HepG2 (cell line): Measurements from ENCODE around the gene PCGF2. TPM values are rescaled to one million over a fixed set of nuclear protein-coding genes. Genes with fewer than 3 reads are reported as not detected.
A peak's percentile ranks its signal among the peaks of the same experiment; 100 is the strongest.

ENCODE experiments used
- ETV6 ChIP-seq: sonication (generic); formaldehyde crosslinking; conservative IDR thresholded peaks from 2 replicates; pipeline ENCODE4 v1.4.0; 2020; ENCODE audit warnings: missing genetic modification reagents
- NR2C2 ChIP-seq: sonication (generic); formaldehyde crosslinking; IDR thresholded peaks from 2 replicates; pipeline ENCODE4 v1.4.0; 2020; ENCODE audit warnings: missing genetic modification reagents, mild to moderate bottlenecking, moderate library complexity, borderline replicate concordance
- NR2F6 ChIP-seq, 2 experiments: IDR thresholded peaks; 2 replicates each; pipeline ENCODE4 v1.6.1; 2016; ENCODE audit warnings: antibody characterized with exemption in 1 of 2, mild to moderate bottlenecking in 1 of 2
- ZBTB7B ChIP-seq: sonication (generic); formaldehyde crosslinking; IDR thresholded peaks from 2 replicates; pipeline ENCODE4 v1.4.0; 2020; ENCODE audit warnings: missing genetic modification reagents
- ZFP37 ChIP-seq: sonication (generic); formaldehyde crosslinking; IDR thresholded peaks from 2 replicates; pipeline ENCODE4 v1.4.0; 2020; ENCODE audit warnings: missing genetic modification reagents, borderline replicate concordance
- ZNF224 ChIP-seq: sonication (generic); formaldehyde crosslinking; IDR thresholded peaks from 2 replicates; pipeline ENCODE4 v1.5.0; 2020; ENCODE audit warnings: mild to moderate bottlenecking, missing genetic modification reagents
- ZNF788 ChIP-seq: sonication (generic); formaldehyde crosslinking; IDR thresholded peaks from 2 replicates; pipeline ENCODE4 v1.5.0; 2020; ENCODE audit warnings: mild to moderate bottlenecking, missing genetic modification reagents, borderline replicate concordance
- ZSCAN30 ChIP-seq: sonication (generic); formaldehyde crosslinking; IDR thresholded peaks from 2 replicates; pipeline ENCODE4 v1.5.0; 2020; ENCODE audit warnings: mild to moderate bottlenecking, missing genetic modification reagents
- polyA plus RNA-seq, 8 experiments: library from polyadenylated mRNA; depleted of rRNA in 3 of 8; stranded (reverse) in 7 of 8; unstranded in 1 of 8; fragments of >200 nt; fragmentation: Illumina TruSeq in 4 of 8; extraction: Trizol in 4 of 8; gene quantifications; 2 replicates each; pipeline versions ENCODE4 v1.2.1 to v1.2.3, GENCODE V29; 2011 to 2016; ENCODE audit warnings: low read depth in 4 of 8, missing spikeins in 1 of 8, mixed read lengths in 1 of 8; ENCODE audit not compliant: insufficient read depth in 1 of 8
- total RNA-seq, 5 experiments: library from RNA; depleted of rRNA; stranded (reverse); fragments of >200 nt; fragmentation: Illumina TruSeq; extraction: Trizol; gene quantifications; 2 replicates each; pipeline ENCODE4 v1.2.3, GENCODE V29; 2016; ENCODE audit warnings: low read depth in 1 of 5
- TF ChIP-seq, protein P1 (sequence below): sonication (generic); formaldehyde crosslinking; conservative IDR thresholded peaks from 2 replicates; pipeline ENCODE4 v1.4.0; 2020; ENCODE audit warnings: mild to moderate bottlenecking, missing genetic modification reagents, moderate library complexity
- TF ChIP-seq, protein P2 (sequence below): sonication (generic); formaldehyde crosslinking; IDR thresholded peaks from 2 replicates; pipeline ENCODE4 v1.4.0; 2020; ENCODE audit warnings: missing genetic modification reagents, borderline replicate concordance
- TF ChIP-seq, protein P3 (sequence below): IDR thresholded peaks from 2 replicates; pipeline ENCODE4 v1.4.0; 2020; ENCODE audit warnings: mild to moderate bottlenecking, missing genetic modification reagents
- TF ChIP-seq, protein P4 (sequence below): IDR thresholded peaks from 2 replicates; pipeline ENCODE4 v1.6.1; 2016; ENCODE audit warnings: low read depth, missing genetic modification reagents, missing compliant biosample characterization

PCGF2 gene
- total and polyA plus RNA-seq, 2 of the 13 experiments (the other 11 are each of a cell fraction or from before 2014, with no cell fraction given): 11.6 to 29.4 TPM

DNA sequence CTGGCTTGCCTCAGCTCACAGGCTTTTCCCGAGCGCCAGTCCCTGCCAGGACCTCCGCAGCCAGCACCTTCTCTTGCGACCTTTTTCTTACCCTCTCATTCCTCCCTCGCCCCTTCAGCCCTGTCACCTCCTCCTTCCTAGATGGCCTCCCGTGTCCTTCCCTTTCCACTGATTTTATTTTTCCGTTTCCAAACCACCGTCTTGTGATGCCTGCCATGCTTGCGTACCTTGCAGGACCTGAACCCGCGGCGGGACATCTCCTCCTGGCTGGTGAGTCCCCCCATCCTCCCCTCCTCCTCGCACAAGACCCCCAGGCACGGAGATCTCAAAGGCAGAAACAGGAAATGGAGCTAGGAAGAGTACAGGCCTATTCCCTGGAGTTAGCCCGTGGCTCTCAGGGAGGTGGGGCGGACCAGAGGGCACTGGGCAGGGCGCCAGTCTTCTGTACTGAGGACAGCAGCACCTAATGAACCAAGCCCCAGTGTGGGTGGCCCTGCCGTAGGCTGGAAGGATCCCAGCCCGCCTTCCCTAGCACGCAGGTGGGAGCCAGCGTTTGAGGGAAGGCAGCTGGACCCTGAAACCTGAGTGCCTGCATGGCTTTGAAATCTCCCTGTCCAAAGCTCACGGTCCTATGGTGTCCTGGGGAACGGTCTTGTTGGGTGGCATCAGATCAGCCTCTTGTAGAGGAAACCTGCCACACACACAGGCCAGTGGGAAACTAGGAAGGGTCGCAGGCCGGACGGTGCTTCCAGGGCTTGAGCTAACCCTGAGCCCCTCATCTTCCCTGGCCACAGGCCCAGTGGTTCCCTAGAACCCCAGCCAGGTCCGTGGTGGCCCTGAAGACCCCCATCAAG, 17.4 kb downstream of the PCGF2 start (continued):
- TF ChIP-seq, protein P1, sequence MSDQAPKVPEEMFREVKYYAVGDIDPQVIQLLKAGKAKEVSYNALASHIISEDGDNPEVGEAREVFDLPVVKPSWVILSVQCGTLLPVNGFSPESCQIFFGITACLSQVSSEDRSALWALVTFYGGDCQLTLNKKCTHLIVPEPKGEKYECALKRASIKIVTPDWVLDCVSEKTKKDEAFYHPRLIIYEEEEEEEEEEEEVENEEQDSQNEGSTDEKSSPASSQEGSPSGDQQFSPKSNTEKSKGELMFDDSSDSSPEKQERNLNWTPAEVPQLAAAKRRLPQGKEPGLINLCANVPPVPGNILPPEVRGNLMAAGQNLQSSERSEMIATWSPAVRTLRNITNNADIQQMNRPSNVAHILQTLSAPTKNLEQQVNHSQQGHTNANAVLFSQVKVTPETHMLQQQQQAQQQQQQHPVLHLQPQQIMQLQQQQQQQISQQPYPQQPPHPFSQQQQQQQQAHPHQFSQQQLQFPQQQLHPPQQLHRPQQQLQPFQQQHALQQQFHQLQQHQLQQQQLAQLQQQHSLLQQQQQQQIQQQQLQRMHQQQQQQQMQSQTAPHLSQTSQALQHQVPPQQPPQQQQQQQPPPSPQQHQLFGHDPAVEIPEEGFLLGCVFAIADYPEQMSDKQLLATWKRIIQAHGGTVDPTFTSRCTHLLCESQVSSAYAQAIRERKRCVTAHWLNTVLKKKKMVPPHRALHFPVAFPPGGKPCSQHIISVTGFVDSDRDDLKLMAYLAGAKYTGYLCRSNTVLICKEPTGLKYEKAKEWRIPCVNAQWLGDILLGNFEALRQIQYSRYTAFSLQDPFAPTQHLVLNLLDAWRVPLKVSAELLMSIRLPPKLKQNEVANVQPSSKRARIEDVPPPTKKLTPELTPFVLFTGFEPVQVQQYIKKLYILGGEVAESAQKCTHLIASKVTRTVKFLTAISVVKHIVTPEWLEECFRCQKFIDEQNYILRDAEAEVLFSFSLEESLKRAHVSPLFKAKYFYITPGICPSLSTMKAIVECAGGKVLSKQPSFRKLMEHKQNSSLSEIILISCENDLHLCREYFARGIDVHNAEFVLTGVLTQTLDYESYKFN (CRISPR knock-in tag): peak; percentile 68
- TF ChIP-seq, protein P2, sequence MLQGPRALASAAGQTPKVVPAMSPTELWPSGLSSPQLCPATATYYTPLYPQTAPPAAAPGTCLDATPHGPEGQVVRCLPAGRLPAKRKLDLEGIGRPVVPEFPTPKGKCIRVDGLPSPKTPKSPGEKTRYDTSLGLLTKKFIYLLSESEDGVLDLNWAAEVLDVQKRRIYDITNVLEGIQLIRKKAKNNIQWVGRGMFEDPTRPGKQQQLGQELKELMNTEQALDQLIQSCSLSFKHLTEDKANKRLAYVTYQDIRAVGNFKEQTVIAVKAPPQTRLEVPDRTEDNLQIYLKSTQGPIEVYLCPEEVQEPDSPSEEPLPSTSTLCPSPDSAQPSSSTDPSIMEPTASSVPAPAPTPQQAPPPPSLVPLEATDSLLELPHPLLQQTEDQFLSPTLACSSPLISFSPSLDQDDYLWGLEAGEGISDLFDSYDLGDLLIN (CRISPR knock-in tag): peak; percentile 69; the same call in 1 of the 2 replicates
- no peak; the same call in none of the 2 replicates for TF ChIP-seq NR2F6 (IDR thresholded peaks at IDR 0.05)
- 0 out of 2 replicates have a peak, but pooled peaks have one; percentile 40 for TF ChIP-seq NR2F6 (CRISPR knock-in tag; IDR thresholded peaks at IDR 0.05)
- TF ChIP-seq, protein P3, sequence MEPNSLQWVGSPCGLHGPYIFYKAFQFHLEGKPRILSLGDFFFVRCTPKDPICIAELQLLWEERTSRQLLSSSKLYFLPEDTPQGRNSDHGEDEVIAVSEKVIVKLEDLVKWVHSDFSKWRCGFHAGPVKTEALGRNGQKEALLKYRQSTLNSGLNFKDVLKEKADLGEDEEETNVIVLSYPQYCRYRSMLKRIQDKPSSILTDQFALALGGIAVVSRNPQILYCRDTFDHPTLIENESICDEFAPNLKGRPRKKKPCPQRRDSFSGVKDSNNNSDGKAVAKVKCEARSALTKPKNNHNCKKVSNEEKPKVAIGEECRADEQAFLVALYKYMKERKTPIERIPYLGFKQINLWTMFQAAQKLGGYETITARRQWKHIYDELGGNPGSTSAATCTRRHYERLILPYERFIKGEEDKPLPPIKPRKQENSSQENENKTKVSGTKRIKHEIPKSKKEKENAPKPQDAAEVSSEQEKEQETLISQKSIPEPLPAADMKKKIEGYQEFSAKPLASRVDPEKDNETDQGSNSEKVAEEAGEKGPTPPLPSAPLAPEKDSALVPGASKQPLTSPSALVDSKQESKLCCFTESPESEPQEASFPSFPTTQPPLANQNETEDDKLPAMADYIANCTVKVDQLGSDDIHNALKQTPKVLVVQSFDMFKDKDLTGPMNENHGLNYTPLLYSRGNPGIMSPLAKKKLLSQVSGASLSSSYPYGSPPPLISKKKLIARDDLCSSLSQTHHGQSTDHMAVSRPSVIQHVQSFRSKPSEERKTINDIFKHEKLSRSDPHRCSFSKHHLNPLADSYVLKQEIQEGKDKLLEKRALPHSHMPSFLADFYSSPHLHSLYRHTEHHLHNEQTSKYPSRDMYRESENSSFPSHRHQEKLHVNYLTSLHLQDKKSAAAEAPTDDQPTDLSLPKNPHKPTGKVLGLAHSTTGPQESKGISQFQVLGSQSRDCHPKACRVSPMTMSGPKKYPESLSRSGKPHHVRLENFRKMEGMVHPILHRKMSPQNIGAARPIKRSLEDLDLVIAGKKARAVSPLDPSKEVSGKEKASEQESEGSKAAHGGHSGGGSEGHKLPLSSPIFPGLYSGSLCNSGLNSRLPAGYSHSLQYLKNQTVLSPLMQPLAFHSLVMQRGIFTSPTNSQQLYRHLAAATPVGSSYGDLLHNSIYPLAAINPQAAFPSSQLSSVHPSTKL (CRISPR knock-in tag): peak; percentile 41
- TF ChIP-seq ZBTB7B (CRISPR knock-in tag): peak; percentile 72
- TF ChIP-seq ZNF224: peak; percentile 90; the same call in 1 of the 2 replicates
- TF ChIP-seq ZSCAN30 (CRISPR knock-in tag): no peak
- TF ChIP-seq ZFP37 (CRISPR knock-in tag): no peak
- TF ChIP-seq, protein P4, sequence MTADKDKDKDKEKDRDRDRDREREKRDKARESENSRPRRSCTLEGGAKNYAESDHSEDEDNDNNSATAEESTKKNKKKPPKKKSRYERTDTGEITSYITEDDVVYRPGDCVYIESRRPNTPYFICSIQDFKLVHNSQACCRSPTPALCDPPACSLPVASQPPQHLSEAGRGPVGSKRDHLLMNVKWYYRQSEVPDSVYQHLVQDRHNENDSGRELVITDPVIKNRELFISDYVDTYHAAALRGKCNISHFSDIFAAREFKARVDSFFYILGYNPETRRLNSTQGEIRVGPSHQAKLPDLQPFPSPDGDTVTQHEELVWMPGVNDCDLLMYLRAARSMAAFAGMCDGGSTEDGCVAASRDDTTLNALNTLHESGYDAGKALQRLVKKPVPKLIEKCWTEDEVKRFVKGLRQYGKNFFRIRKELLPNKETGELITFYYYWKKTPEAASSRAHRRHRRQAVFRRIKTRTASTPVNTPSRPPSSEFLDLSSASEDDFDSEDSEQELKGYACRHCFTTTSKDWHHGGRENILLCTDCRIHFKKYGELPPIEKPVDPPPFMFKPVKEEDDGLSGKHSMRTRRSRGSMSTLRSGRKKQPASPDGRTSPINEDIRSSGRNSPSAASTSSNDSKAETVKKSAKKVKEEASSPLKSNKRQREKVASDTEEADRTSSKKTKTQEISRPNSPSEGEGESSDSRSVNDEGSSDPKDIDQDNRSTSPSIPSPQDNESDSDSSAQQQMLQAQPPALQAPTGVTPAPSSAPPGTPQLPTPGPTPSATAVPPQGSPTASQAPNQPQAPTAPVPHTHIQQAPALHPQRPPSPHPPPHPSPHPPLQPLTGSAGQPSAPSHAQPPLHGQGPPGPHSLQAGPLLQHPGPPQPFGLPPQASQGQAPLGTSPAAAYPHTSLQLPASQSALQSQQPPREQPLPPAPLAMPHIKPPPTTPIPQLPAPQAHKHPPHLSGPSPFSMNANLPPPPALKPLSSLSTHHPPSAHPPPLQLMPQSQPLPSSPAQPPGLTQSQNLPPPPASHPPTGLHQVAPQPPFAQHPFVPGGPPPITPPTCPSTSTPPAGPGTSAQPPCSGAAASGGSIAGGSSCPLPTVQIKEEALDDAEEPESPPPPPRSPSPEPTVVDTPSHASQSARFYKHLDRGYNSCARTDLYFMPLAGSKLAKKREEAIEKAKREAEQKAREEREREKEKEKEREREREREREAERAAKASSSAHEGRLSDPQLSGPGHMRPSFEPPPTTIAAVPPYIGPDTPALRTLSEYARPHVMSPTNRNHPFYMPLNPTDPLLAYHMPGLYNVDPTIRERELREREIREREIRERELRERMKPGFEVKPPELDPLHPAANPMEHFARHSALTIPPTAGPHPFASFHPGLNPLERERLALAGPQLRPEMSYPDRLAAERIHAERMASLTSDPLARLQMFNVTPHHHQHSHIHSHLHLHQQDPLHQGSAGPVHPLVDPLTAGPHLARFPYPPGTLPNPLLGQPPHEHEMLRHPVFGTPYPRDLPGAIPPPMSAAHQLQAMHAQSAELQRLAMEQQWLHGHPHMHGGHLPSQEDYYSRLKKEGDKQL: 0 out of 2 replicates have a peak, but pooled peaks have one; percentile 33
- TF ChIP-seq NR2C2 (CRISPR knock-in tag): 0 out of 2 replicates have a peak, but pooled peaks have one; percentile 26
- peak; percentile 65 for TF ChIP-seq ZNF788 (CRISPR knock-in tag)
- TF ChIP-seq ETV6 (CRISPR knock-in tag): peak; percentile 76
